KOPT-K1 (cell line): ENCODE data around the gene BRSK1.

Source experiments
- H3K27ac ChIP-seq: fragments of 200-600 bp; sonication (generic); 2 replicates; pipeline ENCODE4 v1.5.1; 2016; ENCODE audit warnings: antibody characterized with exemption, mild to moderate bottlenecking, low read depth, low read length; ENCODE audit not compliant: poor library complexity, severe bottlenecking
- H3K36me3 ChIP-seq: fragments of 200-600 bp; sonication (generic); 2 replicates; pipeline ENCODE4 v1.5.1; 2017; ENCODE audit warnings: antibody characterized with exemption, mild to moderate bottlenecking, low read length, moderate library complexity; ENCODE audit not compliant: insufficient read depth
- H3K9me3 ChIP-seq: fragments of 200-600 bp; sonication (generic); 2 replicates; pipeline ENCODE4 v1.5.1; 2017; ENCODE audit warnings: antibody characterized with exemption, low read length, mild to moderate bottlenecking; ENCODE audit not compliant: insufficient read depth, poor library complexity, severe bottlenecking

Gene BRSK1

DNA sequence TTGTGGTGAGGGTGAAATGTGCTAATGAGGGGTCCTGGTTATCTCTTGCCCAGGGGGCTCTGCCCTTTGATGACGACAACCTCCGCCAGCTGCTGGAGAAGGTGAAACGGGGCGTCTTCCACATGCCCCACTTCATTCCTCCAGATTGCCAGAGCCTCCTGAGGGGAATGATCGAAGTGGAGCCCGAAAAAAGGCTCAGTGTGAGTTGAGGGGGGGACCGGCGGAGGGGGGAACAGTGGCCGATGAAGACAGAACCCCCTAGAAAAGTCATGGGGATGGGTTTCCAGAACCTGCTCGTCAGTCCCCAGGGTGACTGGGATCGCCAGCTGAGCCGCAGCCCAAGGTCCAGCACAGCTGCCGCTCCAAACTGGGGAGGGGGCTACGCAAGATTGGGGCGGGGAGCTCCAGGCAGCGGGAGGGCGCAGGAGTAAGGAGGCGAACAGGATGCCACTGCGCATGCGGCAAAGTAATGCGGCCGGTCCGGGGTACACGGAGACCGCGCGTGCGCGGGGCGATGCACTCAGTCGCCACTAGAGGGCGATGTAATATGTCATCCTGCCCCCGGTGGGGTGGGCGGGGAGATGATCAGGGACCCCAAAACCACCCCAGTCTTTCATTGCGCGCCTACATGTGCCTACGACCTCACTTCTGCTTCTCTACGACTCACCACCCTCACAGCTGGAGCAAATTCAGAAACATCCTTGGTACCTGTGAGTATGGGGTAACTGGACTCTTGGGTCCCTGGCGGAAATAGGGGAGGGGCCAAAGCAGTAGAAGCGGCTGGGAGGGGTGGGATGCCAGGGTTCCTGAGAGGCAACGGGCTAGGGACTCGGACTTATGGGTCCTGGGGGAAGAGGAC, 17.9 kb downstream of the BRSK1 start:
- peak overlapping the region; percentile 76 for H3K27ac ChIP-seq
- no peaks in the 10 kb centered on the region for H3K36me3 ChIP-seq
- H3K9me3 ChIP-seq = no peaks in the 10 kb centered on the region

- peak overlapping the region; percentile 76 for H3K27ac ChIP-seq
- no peaks in the 10 kb centered on the region for H3K9me3 ChIP-seq
- H3K36me3 ChIP-seq = no peaks in the 10 kb centered on the region; the same call in 1 of the 2 replicates
These were observed 18.5 kb downstream of the BRSK1 start for GRCh38 chr19:55302318-55302703.

DNA sequence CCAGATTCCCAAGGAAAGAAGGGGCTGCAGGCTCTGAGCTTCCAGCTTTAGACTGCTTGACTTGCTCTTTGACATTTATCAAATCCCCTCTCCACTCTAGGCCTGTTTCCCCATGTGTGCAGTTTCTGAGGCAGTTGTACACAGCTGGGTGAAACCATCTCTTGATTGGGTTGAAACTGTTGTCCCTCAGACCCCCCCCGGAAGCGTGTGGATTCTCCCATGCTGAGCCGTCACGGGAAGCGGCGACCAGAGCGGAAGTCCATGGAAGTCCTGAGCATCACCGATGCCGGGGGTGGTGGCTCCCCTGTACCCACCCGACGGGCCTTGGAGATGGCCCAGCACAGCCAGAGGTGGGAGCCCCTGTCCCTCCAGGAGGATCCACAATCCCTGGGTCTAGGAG, 19.7 kb downstream of the BRSK1 start:
- Histone ChIP-seq H3K36me3 (no peaks in the 10 kb centered on the region; the same call in 1 of the 2 replicates), H3K9me3 (no peaks in the 10 kb centered on the region), H3K27ac (no peak overlapping the region)

DNA sequence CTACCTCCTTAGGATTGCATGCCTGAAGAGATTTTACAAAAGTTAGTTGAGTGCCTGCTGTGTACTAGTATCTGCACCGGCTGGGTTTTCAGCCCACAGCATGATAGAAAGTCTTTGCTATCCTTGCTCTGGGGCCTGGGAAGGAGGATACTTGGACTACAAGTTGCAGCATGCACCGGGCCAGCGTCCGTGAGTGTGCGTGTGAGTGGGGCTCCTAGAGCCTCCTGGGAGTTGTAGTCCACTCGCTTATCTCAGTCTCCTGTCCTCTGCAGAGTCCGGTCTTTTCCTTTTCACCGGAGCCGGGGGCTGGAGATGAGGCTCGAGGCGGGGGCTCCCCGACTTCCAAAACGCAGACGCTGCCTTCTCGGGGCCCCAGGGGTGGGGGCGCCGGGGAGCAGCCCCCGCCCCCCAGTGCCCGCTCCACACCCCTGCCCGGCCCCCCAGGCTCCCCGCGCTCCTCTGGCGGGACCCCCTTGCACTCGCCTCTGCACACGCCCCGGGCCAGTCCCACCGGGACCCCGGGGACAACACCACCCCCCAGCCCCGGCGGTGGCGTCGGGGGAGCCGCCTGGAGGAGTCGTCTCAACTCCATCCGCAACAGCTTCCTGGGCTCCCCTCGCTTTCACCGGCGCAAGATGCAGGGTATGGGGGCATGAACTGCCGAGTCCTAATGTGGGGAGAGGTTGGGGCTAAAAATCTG, 20.6 kb downstream of the BRSK1 start:
- Histone ChIP-seq H3K27ac (no peak overlapping the region), H3K9me3 (no peaks in the 10 kb centered on the region), H3K36me3 (no peaks in the 10 kb centered on the region; the same call in 1 of the 2 replicates)

- H3K27ac ChIP-seq = no peak overlapping the region
- H3K9me3 ChIP-seq = no peaks in the 10 kb centered on the region
- no peaks in the 10 kb centered on the region; the same call in 1 of the 2 replicates for H3K36me3 ChIP-seq
These were observed 21.2 kb downstream of the BRSK1 start for GRCh38 chr19:55304980-55305379.

DNA sequence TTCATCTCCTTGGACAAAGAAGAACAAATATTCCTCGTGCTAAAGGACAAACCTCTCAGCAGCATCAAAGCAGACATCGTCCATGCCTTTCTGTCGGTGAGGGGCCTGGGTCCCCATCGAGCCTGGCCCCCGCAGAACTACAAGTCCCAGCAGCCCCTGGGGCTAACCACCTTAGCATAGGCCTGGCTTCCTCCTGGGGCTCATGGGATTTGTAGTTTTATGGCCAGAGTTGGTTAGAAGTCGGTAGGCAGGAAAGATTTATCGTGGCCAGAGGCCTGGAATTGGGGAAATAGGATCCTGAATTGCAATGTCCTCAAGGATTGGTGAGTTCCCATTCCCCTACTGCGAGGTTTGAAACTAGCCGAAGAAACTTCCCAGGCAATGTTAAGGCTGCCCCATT, 21.7 kb downstream of the BRSK1 start:
- H3K27ac ChIP-seq = no peak overlapping the region
- H3K9me3 ChIP-seq = no peaks in the 10 kb centered on the region
- H3K36me3 ChIP-seq = no peaks in the 10 kb centered on the region; the same call in 1 of the 2 replicates

GRCh38 chr19:55305983-55306562, 22.3 kb downstream of the BRSK1 start:
- Histone ChIP-seq H3K9me3 (no peaks in the 10 kb centered on the region), H3K36me3 (no peaks in the 10 kb centered on the region; the same call in 1 of the 2 replicates), H3K27ac (no peak overlapping the region)

GRCh38 chr19:55306712-55307111, 22.9 kb downstream of the BRSK1 start:
- Histone ChIP-seq H3K9me3 (no peaks in the 10 kb centered on the region), H3K36me3 (no peaks in the 10 kb centered on the region; the same call in 1 of the 2 replicates), H3K27ac (no peak overlapping the region)

- no peak overlapping the region for H3K27ac ChIP-seq
- H3K36me3 ChIP-seq = no peaks in the 10 kb centered on the region; the same call in 1 of the 2 replicates
- H3K9me3 ChIP-seq = no peaks in the 10 kb centered on the region
These were observed 24.5 kb downstream of the BRSK1 start for GRCh38 chr19:55308281-55308680.

DNA sequence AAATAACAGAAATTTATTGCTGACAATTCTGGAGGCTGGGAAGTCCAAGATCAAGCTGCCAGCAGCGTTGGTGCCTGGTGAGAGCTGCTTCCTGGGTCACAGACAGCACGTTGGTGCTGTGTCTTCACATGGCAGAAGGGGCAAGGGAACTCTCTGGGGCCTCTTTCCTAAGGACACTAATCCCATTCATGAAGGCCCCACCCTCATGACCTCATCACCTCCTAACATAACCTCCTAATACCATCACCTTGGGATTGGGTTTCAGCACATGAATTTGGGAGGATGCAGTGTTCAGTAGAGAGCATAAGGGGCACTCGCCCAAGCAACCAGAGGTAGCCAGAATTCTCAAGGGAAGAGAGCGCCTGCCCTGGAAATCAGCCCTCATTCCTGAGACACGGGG, 25.7 kb downstream of the BRSK1 start:
- Histone ChIP-seq H3K36me3 (no peaks in the 10 kb centered on the region; the same call in 1 of the 2 replicates), H3K27ac (no peak overlapping the region), H3K9me3 (no peaks in the 10 kb centered on the region)

- Histone ChIP-seq H3K9me3 (no peaks in the 10 kb centered on the region), H3K36me3 (no peaks in the 10 kb centered on the region; the same call in 1 of the 2 replicates), H3K27ac (no peak overlapping the region)
These were observed 26.7 kb downstream of the BRSK1 start for GRCh38 chr19:55310498-55310897.

- H3K9me3 ChIP-seq = no peaks in the 10 kb centered on the region
- no peaks in the 10 kb centered on the region; the same call in 1 of the 2 replicates for H3K36me3 ChIP-seq
- no peak overlapping the region for H3K27ac ChIP-seq
These were observed 27.6 kb downstream of the BRSK1 start for GRCh38 chr19:55311397-55311796.

- Histone ChIP-seq H3K36me3 (no peaks in the 10 kb centered on the region; the same call in 1 of the 2 replicates), H3K27ac (no peak overlapping the region), H3K9me3 (no peaks in the 10 kb centered on the region)
These were observed 28.0 kb downstream of the BRSK1 start for GRCh38 chr19:55311797-55312196.

- no peaks in the 10 kb centered on the region; the same call in 1 of the 2 replicates for H3K36me3 ChIP-seq
- H3K27ac ChIP-seq = no peak overlapping the region
- no peaks in the 10 kb centered on the region for H3K9me3 ChIP-seq
These were observed 29.1 kb downstream of the BRSK1 start for GRCh38 chr19:55312621-55313512.
